GM18909 (cell line): Measurements from ENCODE around the gene AFDN.

Source experiments
- ATAC-seq: cut with Tn5 transposase; IDR thresholded peaks from one replicate; pipeline ENCODE4 v1.9.1; 2021; ENCODE audit warnings: mild to moderate bottlenecking; ENCODE audit not compliant: unreplicated experiment, poor library complexity

Gene AFDN

GRCh38 chr6:167944130-167944529, 117.4 kb downstream of the AFDN start:
- no peak for ATAC-seq

- no peak for ATAC-seq
These were observed 119.3 kb downstream of the AFDN start for GRCh38 chr6:167946007-167946406.

- no peak for ATAC-seq
These were observed 119.9 kb downstream of the AFDN start for GRCh38 chr6:167946604-167947003.

GRCh38 chr6:167947716-167948115, 121.0 kb downstream of the AFDN start:
- no peak for ATAC-seq

GRCh38 chr6:167948716-167949115, 122.0 kb downstream of the AFDN start:
- ATAC-seq, result no peak

GRCh38 chr6:167949121-167949684, 122.5 kb downstream of the AFDN start:
- ATAC-seq, result no peak

GRCh38 chr6:167951781-167952511, 125.2 kb downstream of the AFDN start:
- no peak for ATAC-seq

GRCh38 chr6:167952512-167952859, 125.8 kb downstream of the AFDN start:
- ATAC-seq, result no peak

- ATAC-seq, result no peak
These were observed 126.8 kb downstream of the AFDN start for GRCh38 chr6:167953551-167953950.

- no peak for ATAC-seq
These were observed 127.4 kb downstream of the AFDN start for GRCh38 chr6:167954151-167954550.

- no peak for ATAC-seq
These were observed 129.8 kb downstream of the AFDN start for GRCh38 chr6:167956491-167956890.

GRCh38 chr6:167956983-167957492, 130.3 kb downstream of the AFDN start:
- ATAC-seq, result no peak

- ATAC-seq, result no peak
These were observed 130.9 kb downstream of the AFDN start for GRCh38 chr6:167957626-167958025.

GRCh38 chr6:167960579-167960978, 133.9 kb downstream of the AFDN start:
- no peak for ATAC-seq

- ATAC-seq, result no peak
These were observed 136.0 kb downstream of the AFDN start for GRCh38 chr6:167962711-167963110.

- no peak for ATAC-seq
These were observed 136.9 kb downstream of the AFDN start for GRCh38 chr6:167963589-167964057.

GRCh38 chr6:167965592-167966539, 139.2 kb downstream of the AFDN start:
- ATAC-seq, result no peak

GRCh38 chr6:167966540-167966905, 139.8 kb downstream of the AFDN start:
- ATAC-seq, result no peak

- ATAC-seq, result no peak
These were observed 141.4 kb downstream of the AFDN start for GRCh38 chr6:167968091-167968490.

GRCh38 chr6:167970230-167970629, 143.5 kb downstream of the AFDN start:
- ATAC-seq, result no peak

- no peak for ATAC-seq
These were observed 145.5 kb downstream of the AFDN start for GRCh38 chr6:167972193-167972592.
